Trophoblast cell (in vitro differentiated cells and primary cell): ENCODE measurements around the gene ACTN4.
A peak's percentile ranks its signal among the peaks of the same experiment; 100 is the strongest.

Source experiments
- DNase-seq, 2 donors: peaks; one replicate each; pipeline ENCODE4 v3.0.0-alpha.2; 2016
- H2AFZ ChIP-seq: 2 replicates; pipeline ENCODE4 v1.6.1; 2013; ENCODE audit warnings: low read length, moderate library complexity, mild to moderate bottlenecking; ENCODE audit not compliant: insufficient read depth, poor library complexity
- H2AK5ac ChIP-seq: 2 replicates; pipeline ENCODE4 v1.6.1; 2013; ENCODE audit warnings: mild to moderate bottlenecking, low read length
- H2BK120ac ChIP-seq: 2 replicates; pipeline ENCODE4 v1.6.1; 2013; ENCODE audit warnings: low read length, mild to moderate bottlenecking, moderate library complexity; ENCODE audit not compliant: insufficient read depth, poor library complexity
- H2BK12ac ChIP-seq: 2 replicates; pipeline ENCODE4 v1.6.1; 2013; ENCODE audit warnings: mild to moderate bottlenecking, low read length, moderate library complexity
- H2BK5ac ChIP-seq: 2 replicates; pipeline ENCODE4 v1.6.1; 2013; ENCODE audit warnings: low read length, low read depth, moderate library complexity, mild to moderate bottlenecking; ENCODE audit not compliant: poor library complexity
- H3K14ac ChIP-seq: 2 replicates; pipeline ENCODE4 v1.6.1; 2013; ENCODE audit warnings: mild to moderate bottlenecking, low read length
- H3K18ac ChIP-seq: 2 replicates; pipeline ENCODE4 v1.6.1; 2013; ENCODE audit warnings: mild to moderate bottlenecking, low read length
- H3K23ac ChIP-seq: 2 replicates; pipeline ENCODE4 v1.6.1; 2013; ENCODE audit warnings: low read length
- H3K27ac ChIP-seq: 2 replicates; pipeline ENCODE4 v1.5.1; 2013; ENCODE audit warnings: low read depth, mild to moderate bottlenecking, inconsistent platforms, low read length, moderate library complexity
- H3K27me3 ChIP-seq: 2 replicates; pipeline ENCODE4 v1.6.1; 2013; ENCODE audit warnings: inconsistent platforms, mild to moderate bottlenecking, low read length, moderate library complexity; ENCODE audit not compliant: insufficient read depth
- H3K36me3 ChIP-seq, 2 experiments: 1 replicate in 1 of 2; 2 replicates in 1 of 2; pipeline ENCODE4 v1.6.1; 2013; ENCODE audit warnings: low read length in 2 of 2, mild to moderate bottlenecking in 2 of 2, moderate library complexity in 1 of 2; ENCODE audit not compliant: insufficient read depth in 2 of 2, control insufficient read depth in 1 of 2
- H3K4ac ChIP-seq: 2 replicates; pipeline ENCODE4 v1.6.1; 2013; ENCODE audit warnings: low read depth, mild to moderate bottlenecking, low read length, moderate library complexity
- H3K4me1 ChIP-seq, 2 experiments: 1 replicate in 1 of 2; 2 replicates in 1 of 2; pipeline ENCODE4 v1.6.1; 2013; ENCODE audit warnings: low read length in 2 of 2, mild to moderate bottlenecking in 2 of 2, moderate library complexity in 1 of 2; ENCODE audit not compliant: insufficient read depth in 2 of 2, control insufficient read depth in 1 of 2
- H3K4me2 ChIP-seq: 2 replicates; pipeline ENCODE4 v1.6.1; 2013; ENCODE audit warnings: inconsistent platforms, mild to moderate bottlenecking, low read length, moderate library complexity
- H3K4me3 ChIP-seq: 2 replicates; pipeline ENCODE4 v1.5.1; 2013; ENCODE audit warnings: mild to moderate bottlenecking, low read depth, low read length, inconsistent platforms
- H3K79me1 ChIP-seq: one replicate; pipeline ENCODE4 v1.6.1; 2013; ENCODE audit warnings: low read length
- H3K79me2 ChIP-seq: 2 replicates; pipeline ENCODE4 v1.6.1; 2013; ENCODE audit warnings: low read length, mild to moderate bottlenecking; ENCODE audit not compliant: control insufficient read depth, insufficient read depth, poor library complexity
- H3K9ac ChIP-seq: 2 replicates; pipeline ENCODE4 v1.6.1; 2013; ENCODE audit warnings: mild to moderate bottlenecking, low read length
- H3K9me3 ChIP-seq: 2 replicates; pipeline ENCODE4 v1.6.1; 2013; ENCODE audit warnings: low read depth, mild to moderate bottlenecking, control low read depth, inconsistent platforms, low read length; ENCODE audit not compliant: insufficient read depth
- H4K12ac ChIP-seq: 2 replicates; pipeline ENCODE4 v1.6.1; 2013; ENCODE audit warnings: low read depth, mild to moderate bottlenecking, low read length, moderate library complexity
- H4K8ac ChIP-seq: 2 replicates; pipeline ENCODE4 v1.6.1; 2013; ENCODE audit warnings: low read depth, mild to moderate bottlenecking, low read length, moderate library complexity
- H4K91ac ChIP-seq: one replicate; pipeline ENCODE4 v1.6.1; 2013; ENCODE audit warnings: low read depth, mild to moderate bottlenecking, low read length, moderate library complexity
- WGBS: extraction: QIAGEN DNeasy Blood & Tissue Kit; methylation state at CpG from one replicate; pipeline ENCODE4 v1.1.7; 2013; ENCODE audit warnings: missing lambda C conversion rate; ENCODE audit not compliant: insufficient read length, insufficient coverage; ENCODE audit errors: extremely low coverage; 5-methylcytosine and 5-hydroxymethylcytosine counted together

ACTN4 gene

DNA sequence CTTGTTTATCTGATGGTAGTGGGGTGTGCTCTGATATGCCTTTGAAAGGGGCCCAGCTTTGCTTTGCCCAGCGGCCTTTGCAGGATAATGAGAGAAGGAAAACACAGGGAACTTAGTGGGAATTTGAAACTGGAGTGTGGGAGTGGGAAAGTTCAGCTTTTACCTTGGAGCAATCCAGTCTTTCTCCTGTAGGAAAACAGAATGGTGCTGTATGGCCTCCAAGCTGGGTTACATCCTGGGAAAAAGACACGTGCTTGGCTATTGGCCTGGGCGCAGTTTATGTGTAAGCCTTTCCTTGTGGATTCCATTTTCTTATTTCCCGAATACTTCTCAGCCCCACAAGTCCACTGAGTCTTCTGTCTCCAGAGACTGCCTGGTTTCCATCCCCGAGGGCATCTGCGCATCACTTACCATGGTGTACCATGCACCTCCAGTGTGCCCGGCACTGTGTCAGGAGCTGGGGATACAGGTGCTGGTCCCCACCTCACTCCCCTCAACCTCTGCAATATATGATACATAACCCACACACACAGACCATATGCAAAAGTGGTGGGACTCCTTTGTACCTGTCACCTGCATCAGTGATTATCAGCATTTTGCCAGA lies 31.5 kb downstream of the ACTN4 start:
- Histone ChIP-seq H3K36me3 (peaks cover 27 to 30% of the 10 kb centered on the region in 2 experiments), H2AFZ (no peak overlapping the region), H3K4me1 (peaks cover 58 to 75% of the 10 kb centered on the region in 2 experiments), H2AK5ac (no peak overlapping the region), H3K27ac (peak overlapping the region; percentile 9), H3K9ac (no peak overlapping the region), H3K79me2 (peaks cover 45% of the 10 kb centered on the region), H3K4ac (peak overlapping the region; percentile 49), H3K4me3 (no peak overlapping the region), H3K18ac (peak overlapping the region; percentile 5), H3K4me2 (no peak overlapping the region), H3K27me3 (no peaks in the 10 kb centered on the region), H4K12ac (no peak overlapping the region), H3K79me1 (peaks cover 61% of the 10 kb centered on the region), H4K91ac (no peak overlapping the region), H4K8ac (no peak overlapping the region), H3K14ac (no peak overlapping the region), H2BK120ac (no peak overlapping the region), H3K23ac (no peak overlapping the region), H3K9me3 (peaks cover 2% of the 10 kb centered on the region), H2BK5ac (no peak overlapping the region), H2BK12ac (no peak overlapping the region)
- DNase-seq = no peak
- no CpG with 5 or more reads among the region's 7 CpGs for WGBS

DNA sequence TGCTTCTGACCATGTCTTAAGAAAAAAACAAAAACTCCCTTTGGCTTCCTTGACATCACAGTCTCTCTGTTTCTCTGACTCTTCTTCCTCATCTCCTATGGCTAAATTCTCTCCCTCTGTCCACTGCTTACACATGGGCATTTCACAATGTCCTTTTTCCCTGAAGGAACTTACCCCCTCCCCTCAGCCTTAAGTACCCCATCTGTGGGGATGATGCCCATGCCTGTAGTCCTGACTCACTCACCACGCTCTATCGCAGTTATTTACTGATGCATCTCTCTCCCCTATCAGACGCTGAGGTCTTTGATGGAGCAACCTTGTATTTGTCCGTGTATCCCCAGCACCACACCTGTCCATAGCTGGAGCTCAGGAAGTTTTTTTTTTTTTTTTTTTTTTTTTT lies 32.4 kb downstream of the ACTN4 start:
- Histone ChIP-seq H3K23ac (no peak overlapping the region), H2BK5ac (no peak overlapping the region), H3K9ac (no peak overlapping the region), H3K36me3 (peaks cover 27 to 30% of the 10 kb centered on the region in 2 experiments), H2BK12ac (no peak overlapping the region), H3K4me3 (no peak overlapping the region), H3K4ac (no peak overlapping the region), H3K9me3 (peaks cover 2% of the 10 kb centered on the region), H2BK120ac (no peak overlapping the region), H4K8ac (no peak overlapping the region), H3K4me2 (no peak overlapping the region), H2AK5ac (no peak overlapping the region), H3K18ac (no peak overlapping the region), H3K4me1 (peaks cover 61 to 74% of the 10 kb centered on the region in 2 experiments), H3K27me3 (no peaks in the 10 kb centered on the region), H3K27ac (no peak overlapping the region), H3K14ac (no peak overlapping the region), H2AFZ (no peak overlapping the region), H4K91ac (no peak overlapping the region), H3K79me1 (peaks cover 62% of the 10 kb centered on the region), H3K79me2 (peaks cover 47% of the 10 kb centered on the region), H4K12ac (no peak overlapping the region)
- DNase-seq = peak in 1 of 2 donors; percentile 45
- WGBS = no CpG with 5 or more reads among the region's 4 CpGs

DNA sequence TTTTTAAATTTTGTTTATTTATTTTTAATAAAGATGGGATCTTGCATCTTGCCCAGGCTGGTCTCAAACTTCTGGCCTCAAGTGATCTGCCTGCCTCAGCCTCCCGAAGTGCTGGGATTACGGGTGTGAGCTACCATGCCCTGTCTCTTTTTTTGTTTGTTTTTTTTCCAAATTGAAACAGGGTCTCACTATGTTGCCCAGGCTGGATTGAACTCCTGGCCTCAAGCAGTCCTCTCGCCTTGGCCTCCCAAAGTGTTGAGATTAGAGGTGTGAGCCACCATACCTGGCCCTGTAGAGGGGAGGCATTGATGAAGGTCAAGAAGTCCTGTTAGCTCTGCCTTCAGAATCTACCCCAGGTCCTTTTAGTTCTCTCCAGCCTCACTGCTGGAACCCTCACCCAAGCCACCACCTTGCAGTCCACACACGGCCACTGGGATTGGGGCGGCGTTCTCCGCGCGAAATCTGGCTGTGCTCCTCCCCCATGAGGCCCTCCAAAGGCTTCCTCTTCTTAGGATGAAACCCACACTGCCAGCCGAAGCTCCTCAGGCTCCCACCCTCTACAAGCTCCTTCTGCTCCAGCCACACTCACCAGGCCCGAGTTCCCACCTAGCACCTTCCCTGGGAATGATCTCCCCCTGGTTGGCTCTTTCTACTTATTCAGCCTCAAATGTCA lies 34.9 kb downstream of the ACTN4 start:
- peak overlapping the region; percentile 93 for H3K14ac ChIP-seq
- no peak for DNase-seq
- WGBS = no CpG with 5 or more reads among the region's 11 CpGs

DNA sequence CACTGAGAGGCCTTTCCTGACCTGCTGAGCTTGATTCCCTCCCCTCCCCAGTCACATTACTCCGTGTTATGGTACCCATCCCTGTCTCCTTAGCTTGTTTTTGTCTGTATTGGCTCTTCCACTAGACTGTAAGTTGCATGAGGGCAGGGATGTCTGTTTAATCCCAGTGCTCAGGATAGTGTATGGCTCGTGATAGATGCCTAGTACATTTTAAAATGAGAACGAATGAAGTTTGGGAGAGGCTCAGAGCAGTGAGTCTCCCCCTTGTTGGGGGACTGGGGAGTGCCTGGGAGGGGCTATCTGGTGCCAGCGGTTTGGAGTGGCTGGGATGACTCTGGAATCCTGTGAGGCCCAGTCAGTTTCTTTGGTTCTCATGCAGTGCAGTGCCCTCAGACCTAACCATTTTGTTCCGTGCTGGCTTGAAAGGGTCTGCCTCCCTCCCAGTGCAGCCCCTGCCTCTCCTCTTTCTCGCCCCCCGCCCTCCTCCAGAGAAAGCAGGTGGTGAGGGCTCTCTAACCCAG lies 35.5 kb downstream of the ACTN4 start:
- peak overlapping the region; percentile 43 for H3K23ac ChIP-seq
- peak overlapping the region; percentile 86 for H4K91ac ChIP-seq
- peak overlapping the region; percentile 45 for H4K12ac ChIP-seq
- peak overlapping the region; percentile 93 for H2AK5ac ChIP-seq
- H3K14ac ChIP-seq = peak overlapping the region; percentile 93
- no peak overlapping the region for H3K4me3 ChIP-seq
- WGBS = no CpG with 5 or more reads among the region's 7 CpGs
- peak overlapping the region; percentile 100 for H3K27ac ChIP-seq
- peak overlapping the region; percentile 97 for H2BK5ac ChIP-seq
- peaks cover 14 to 18% of the 10 kb centered on the region in 2 experiments for H3K36me3 ChIP-seq
- no peaks in the 10 kb centered on the region for H3K27me3 ChIP-seq
- H3K4me2 ChIP-seq = peak overlapping the region; percentile 37
- peaks cover 43% of the 10 kb centered on the region for H3K79me2 ChIP-seq
- H2AFZ ChIP-seq = peak overlapping the region; percentile 61
- peak overlapping the region; percentile 90 for H3K4ac ChIP-seq
- no peak overlapping the region for H3K9ac ChIP-seq
- peak overlapping the region; percentile 86 for H4K8ac ChIP-seq
- H3K4me1 ChIP-seq = peaks cover 59 to 69% of the 10 kb centered on the region in 2 experiments
- H2BK120ac ChIP-seq = peak overlapping the region; percentile 88
- H3K9me3 ChIP-seq = peaks cover 2% of the 10 kb centered on the region
- no peak for DNase-seq
- H2BK12ac ChIP-seq = peak overlapping the region; percentile 50
- peaks cover 60% of the 10 kb centered on the region for H3K79me1 ChIP-seq
- peak overlapping the region; percentile 86 for H3K18ac ChIP-seq

More for the DNA sequence above, 34.9 kb downstream of the ACTN4 start:
- H2AK5ac ChIP-seq = peak overlapping the region; percentile 93
- H3K4me1 ChIP-seq = peaks cover 59 to 71% of the 10 kb centered on the region in 2 experiments
- peak overlapping the region; percentile 100 for H3K27ac ChIP-seq
- H2BK120ac ChIP-seq = peak overlapping the region; percentile 88
- peak overlapping the region; percentile 19 for H4K12ac ChIP-seq
- H3K79me2 ChIP-seq = peaks cover 43% of the 10 kb centered on the region
- peak overlapping the region; percentile 86 for H3K18ac ChIP-seq
- H2AFZ ChIP-seq = peak overlapping the region; percentile 43
- no peak overlapping the region for H3K4me3 ChIP-seq
- peaks cover 59% of the 10 kb centered on the region for H3K79me1 ChIP-seq
- H3K36me3 ChIP-seq = peaks cover 17 to 20% of the 10 kb centered on the region in 2 experiments
- H4K8ac ChIP-seq = peak overlapping the region; percentile 86
- peak overlapping the region; percentile 50 for H2BK12ac ChIP-seq
- peak overlapping the region; percentile 97 for H2BK5ac ChIP-seq
- no peak overlapping the region for H3K4me2 ChIP-seq
- peaks cover 2% of the 10 kb centered on the region for H3K9me3 ChIP-seq
- H3K9ac ChIP-seq = no peak overlapping the region
- no peaks in the 10 kb centered on the region for H3K27me3 ChIP-seq
- peak overlapping the region; percentile 90 for H3K4ac ChIP-seq
- peak overlapping the region; percentile 86 for H4K91ac ChIP-seq
- peak overlapping the region; percentile 43 for H3K23ac ChIP-seq
